Measurements from ENCODE around the gene RHBDD1.
A peak's percentile ranks its signal among the peaks of the same experiment; 100 is the strongest.

The RHBDD1 gene

GRCh38 chr2:226835420-226835795 is 446 bp upstream of the RHBDD1 start:
- Mint-ChIP-seq H3K4me1 (peaks cover 36% of the 10 kb centered on the region), H3K36me3 (ENCODE audit: low read depth) (peaks cover 9% of the 10 kb centered on the region), H3K27me3 (ENCODE audit: low read depth) (no peaks in the 10 kb centered on the region), H3K9me3 (peaks cover 4% of the 10 kb centered on the region), H3K4me3 (peak overlapping the region; percentile 94 to 98 (median 98)), H3K27ac (peak overlapping the region; percentile 95 to 99 (median 97))
- no peak for TF ChIP-seq CTCF (IDR thresholded peaks at IDR 0.05; ENCODE audit: unreplicated experiment in 3 of 3)

- Mint-ChIP-seq H3K9me3 (peaks cover 4% of the 10 kb centered on the region), H3K27ac (peak overlapping the region; percentile 95 to 99 (median 97)), H3K36me3 (ENCODE audit: low read depth) (peaks cover 14% of the 10 kb centered on the region), H3K4me3 (peak overlapping the region; percentile 94 to 98 (median 98)), H3K4me1 (peaks cover 37% of the 10 kb centered on the region), H3K27me3 (ENCODE audit: low read depth) (no peaks in the 10 kb centered on the region)
- no peak for TF ChIP-seq CTCF (IDR thresholded peaks at IDR 0.05; ENCODE audit: unreplicated experiment in 3 of 3)
These were observed 663 bp downstream of the RHBDD1 start for GRCh38 chr2:226836548-226836885.

- H3K27me3 Mint-ChIP-seq (ENCODE audit: low read depth), result no peaks in the 10 kb centered on the region
- peak overlapping the region; percentile 95 to 99 (median 97) for H3K27ac Mint-ChIP-seq
- H3K9me3 Mint-ChIP-seq, result no peaks in the 10 kb centered on the region
- peak overlapping the region; percentile 94 to 98 (median 98) for H3K4me3 Mint-ChIP-seq
- no peak for TF ChIP-seq CTCF (IDR thresholded peaks at IDR 0.05; ENCODE audit: unreplicated experiment in 3 of 3)
- H3K36me3 Mint-ChIP-seq (ENCODE audit: low read depth), result peaks cover 20% of the 10 kb centered on the region
- peaks cover 37% of the 10 kb centered on the region for H3K4me1 Mint-ChIP-seq
These were observed 1.5 kb downstream of the RHBDD1 start for GRCh38 chr2:226837334-226837733.

- Mint-ChIP-seq H3K36me3 (ENCODE audit: low read depth) (peaks cover 27% of the 10 kb centered on the region), H3K9me3 (peaks cover 6% of the 10 kb centered on the region), H3K27ac (peak overlapping the region; percentile 95 to 99 (median 97)), H3K27me3 (ENCODE audit: low read depth) (no peaks in the 10 kb centered on the region), H3K4me1 (peaks cover 37% of the 10 kb centered on the region), H3K4me3 (peak overlapping the region; percentile 94 to 98 (median 98))
- no peak for TF ChIP-seq CTCF (IDR thresholded peaks at IDR 0.05; ENCODE audit: unreplicated experiment in 3 of 3)
These were observed 2.1 kb downstream of the RHBDD1 start for GRCh38 chr2:226837787-226838603.

- H3K36me3 Mint-ChIP-seq (ENCODE audit: low read depth), result peaks cover 31% of the 10 kb centered on the region
- peaks cover 37% of the 10 kb centered on the region for H3K4me1 Mint-ChIP-seq
- H3K27me3 Mint-ChIP-seq (ENCODE audit: low read depth), result no peaks in the 10 kb centered on the region
These were observed 2.9 kb downstream of the RHBDD1 start for GRCh38 chr2:226838722-226839121.

More at GRCh38 chr2:226838722-226839121, 2.9 kb downstream of the RHBDD1 start:
- H3K4me3 Mint-ChIP-seq, result no peak overlapping the region
- H3K27ac Mint-ChIP-seq, result no peak overlapping the region
- peaks cover 8% of the 10 kb centered on the region for H3K9me3 Mint-ChIP-seq
- TF ChIP-seq CTCF (IDR thresholded peaks at IDR 0.05; ENCODE audit: unreplicated experiment in 3 of 3), result no peak

Data from nephron (organoid).